Activated naive CD4-positive, alpha-beta T cell treated with anti-CD3 and anti-CD28 coated beads, Interleukin-2, amount 50 U/mL, for 24 hours (primary cell): Measurements from ENCODE around the gene MAPK8.

Source experiments
- H3K27ac Mint-ChIP-seq: one replicate; pipeline ENCODE4 v1.8.0; 2021; ENCODE audit warnings: mild to moderate bottlenecking, mixed read lengths
- H3K27me3 Mint-ChIP-seq: one replicate; pipeline ENCODE4 v1.8.0; 2021; ENCODE audit warnings: mixed read lengths
- H3K36me3 Mint-ChIP-seq: one replicate; pipeline ENCODE4 v1.8.0; 2021; ENCODE audit warnings: mixed read lengths
- H3K4me1 Mint-ChIP-seq: one replicate; pipeline ENCODE4 v1.8.0; 2021; ENCODE audit warnings: mixed read lengths
- H3K4me3 Mint-ChIP-seq: one replicate; pipeline ENCODE4 v1.8.0; 2021; ENCODE audit warnings: mild to moderate bottlenecking, mixed read lengths
- H3K9me3 Mint-ChIP-seq: one replicate; pipeline ENCODE4 v1.8.0; 2021; ENCODE audit warnings: mixed read lengths

MAPK8 gene

GRCh38 chr10:48307711-48308018 is 1.2 kb downstream of the MAPK8 start:
- Mint-ChIP-seq H3K4me3 (peak overlapping the region; percentile 80), H3K27ac (peak overlapping the region; percentile 10), H3K27me3 (no peaks in the 10 kb centered on the region), H3K4me1 (peaks cover 44% of the 10 kb centered on the region), H3K9me3 (no peaks in the 10 kb centered on the region), H3K36me3 (no peaks in the 10 kb centered on the region)

- H3K36me3 Mint-ChIP-seq, result no peaks in the 10 kb centered on the region
- peaks cover 62% of the 10 kb centered on the region for H3K4me1 Mint-ChIP-seq
- H3K27ac Mint-ChIP-seq, result peak overlapping the region; percentile 30
- H3K27me3 Mint-ChIP-seq, result no peaks in the 10 kb centered on the region
- H3K9me3 Mint-ChIP-seq, result no peaks in the 10 kb centered on the region
- H3K4me3 Mint-ChIP-seq, result peak overlapping the region; percentile 21
These were observed 3.3 kb downstream of the MAPK8 start for GRCh38 chr10:48309711-48310226.

GRCh38 chr10:48314107-48314506 is 7.6 kb downstream of the MAPK8 start:
- Mint-ChIP-seq H3K4me1 (peaks cover 53% of the 10 kb centered on the region), H3K27ac (no peak overlapping the region)

GRCh38 chr10:48316236-48316635 is 9.8 kb downstream of the MAPK8 start:
- Mint-ChIP-seq H3K27me3 (no peaks in the 10 kb centered on the region), H3K27ac (no peak overlapping the region), H3K36me3 (no peaks in the 10 kb centered on the region), H3K4me1 (peaks cover 38% of the 10 kb centered on the region), H3K4me3 (no peak overlapping the region), H3K9me3 (no peaks in the 10 kb centered on the region)

More at GRCh38 chr10:48314107-48314506, 7.6 kb downstream of the MAPK8 start:
- H3K27me3 Mint-ChIP-seq, result no peaks in the 10 kb centered on the region
- H3K9me3 Mint-ChIP-seq, result no peaks in the 10 kb centered on the region
- no peak overlapping the region for H3K4me3 Mint-ChIP-seq
- H3K36me3 Mint-ChIP-seq, result no peaks in the 10 kb centered on the region

GRCh38 chr10:48317321-48317990 is 11.0 kb downstream of the MAPK8 start:
- Mint-ChIP-seq H3K27ac (no peak overlapping the region), H3K36me3 (peaks cover 4% of the 10 kb centered on the region), H3K4me3 (no peak overlapping the region), H3K4me1 (peaks cover 35% of the 10 kb centered on the region), H3K9me3 (no peaks in the 10 kb centered on the region), H3K27me3 (no peaks in the 10 kb centered on the region)

- H3K9me3 Mint-ChIP-seq, result no peaks in the 10 kb centered on the region
- H3K4me1 Mint-ChIP-seq, result peaks cover 49% of the 10 kb centered on the region
- H3K27ac Mint-ChIP-seq, result no peak overlapping the region
- no peak overlapping the region for H3K4me3 Mint-ChIP-seq
- no peaks in the 10 kb centered on the region for H3K27me3 Mint-ChIP-seq
- H3K36me3 Mint-ChIP-seq, result peaks cover 10% of the 10 kb centered on the region
These were observed 15.5 kb downstream of the MAPK8 start for GRCh38 chr10:48322017-48322416.

- no peak overlapping the region for H3K27ac Mint-ChIP-seq
- H3K27me3 Mint-ChIP-seq, result no peaks in the 10 kb centered on the region
- peaks cover 10% of the 10 kb centered on the region for H3K36me3 Mint-ChIP-seq
- H3K4me3 Mint-ChIP-seq, result no peak overlapping the region
- H3K9me3 Mint-ChIP-seq, result no peaks in the 10 kb centered on the region
- peaks cover 70% of the 10 kb centered on the region for H3K4me1 Mint-ChIP-seq
These were observed 18.1 kb downstream of the MAPK8 start for GRCh38 chr10:48324580-48324979.

- no peaks in the 10 kb centered on the region for H3K27me3 Mint-ChIP-seq
- peak overlapping the region; percentile 23 for H3K27ac Mint-ChIP-seq
- H3K36me3 Mint-ChIP-seq, result peaks cover 13% of the 10 kb centered on the region
- peak overlapping the region; percentile 9 for H3K4me3 Mint-ChIP-seq
- no peaks in the 10 kb centered on the region for H3K9me3 Mint-ChIP-seq
- peaks cover 71% of the 10 kb centered on the region for H3K4me1 Mint-ChIP-seq
These were observed 23.8 kb downstream of the MAPK8 start for GRCh38 chr10:48330269-48330668.

GRCh38 chr10:48331436-48331835 is 25.0 kb downstream of the MAPK8 start:
- Mint-ChIP-seq H3K36me3 (peaks cover 10% of the 10 kb centered on the region), H3K4me3 (no peak overlapping the region), H3K4me1 (peaks cover 59% of the 10 kb centered on the region), H3K27me3 (no peaks in the 10 kb centered on the region), H3K9me3 (no peaks in the 10 kb centered on the region), H3K27ac (no peak overlapping the region)

- H3K4me3 Mint-ChIP-seq, result no peak overlapping the region
- H3K27me3 Mint-ChIP-seq, result no peaks in the 10 kb centered on the region
- H3K9me3 Mint-ChIP-seq, result no peaks in the 10 kb centered on the region
- peaks cover 54% of the 10 kb centered on the region for H3K4me1 Mint-ChIP-seq
- peaks cover 16% of the 10 kb centered on the region for H3K36me3 Mint-ChIP-seq
- H3K27ac Mint-ChIP-seq, result no peak overlapping the region
These were observed 25.8 kb downstream of the MAPK8 start for GRCh38 chr10:48332166-48332870.

GRCh38 chr10:48332871-48333216 is 26.4 kb downstream of the MAPK8 start:
- H3K27me3 Mint-ChIP-seq, result no peaks in the 10 kb centered on the region
- no peaks in the 10 kb centered on the region for H3K9me3 Mint-ChIP-seq
- H3K4me1 Mint-ChIP-seq, result peaks cover 57% of the 10 kb centered on the region
- no peak overlapping the region for H3K27ac Mint-ChIP-seq
- H3K4me3 Mint-ChIP-seq, result no peak overlapping the region
- H3K36me3 Mint-ChIP-seq, result peaks cover 19% of the 10 kb centered on the region

GRCh38 chr10:48333856-48334255 is 27.4 kb downstream of the MAPK8 start:
- peaks cover 5% of the 10 kb centered on the region for H3K9me3 Mint-ChIP-seq
- H3K27me3 Mint-ChIP-seq, result no peaks in the 10 kb centered on the region
- H3K4me3 Mint-ChIP-seq, result no peak overlapping the region
- peaks cover 54% of the 10 kb centered on the region for H3K4me1 Mint-ChIP-seq
- H3K27ac Mint-ChIP-seq, result no peak overlapping the region
- peaks cover 24% of the 10 kb centered on the region for H3K36me3 Mint-ChIP-seq

GRCh38 chr10:48335788-48336187 is 29.3 kb downstream of the MAPK8 start:
- peaks cover 28% of the 10 kb centered on the region for H3K36me3 Mint-ChIP-seq

GRCh38 chr10:48336978-48337599 is 30.6 kb downstream of the MAPK8 start:
- H3K27me3 Mint-ChIP-seq, result no peaks in the 10 kb centered on the region
- H3K36me3 Mint-ChIP-seq, result peaks cover 32% of the 10 kb centered on the region
- no peak overlapping the region for H3K4me3 Mint-ChIP-seq
- peaks cover 6% of the 10 kb centered on the region for H3K9me3 Mint-ChIP-seq
- H3K4me1 Mint-ChIP-seq, result peaks cover 37% of the 10 kb centered on the region
- H3K27ac Mint-ChIP-seq, result no peak overlapping the region

More at GRCh38 chr10:48335788-48336187, 29.3 kb downstream of the MAPK8 start:
- Mint-ChIP-seq H3K27me3 (no peaks in the 10 kb centered on the region), H3K4me3 (no peak overlapping the region), H3K4me1 (peaks cover 44% of the 10 kb centered on the region), H3K9me3 (peaks cover 6% of the 10 kb centered on the region), H3K27ac (no peak overlapping the region)

GRCh38 chr10:48340734-48341133 is 34.3 kb downstream of the MAPK8 start:
- Mint-ChIP-seq H3K36me3 (peaks cover 35% of the 10 kb centered on the region), H3K27me3 (no peaks in the 10 kb centered on the region), H3K4me1 (peaks cover 33% of the 10 kb centered on the region), H3K9me3 (peaks cover 6% of the 10 kb centered on the region), H3K4me3 (no peak overlapping the region), H3K27ac (no peak overlapping the region)

GRCh38 chr10:48343106-48343505 is 36.6 kb downstream of the MAPK8 start:
- H3K27ac Mint-ChIP-seq, result no peak overlapping the region
- H3K36me3 Mint-ChIP-seq, result peaks cover 38% of the 10 kb centered on the region
- H3K27me3 Mint-ChIP-seq, result no peaks in the 10 kb centered on the region
- H3K4me1 Mint-ChIP-seq, result peaks cover 28% of the 10 kb centered on the region
- no peak overlapping the region for H3K4me3 Mint-ChIP-seq
- H3K9me3 Mint-ChIP-seq, result peaks cover 6% of the 10 kb centered on the region
